WTC11 (cell line): ENCODE results near the gene HYAL2. TPM values are rescaled to one million over a fixed set of nuclear protein-coding genes. Genes with fewer than 3 reads are reported as not detected.

Experiments used
- ATAC-seq: fragments of 200-7000 bp; cut with Tn5 transposase; 2 replicates; pipeline ENCODE4 v1.10.0; 2021; ENCODE audit warnings: mild to moderate bottlenecking, moderate library complexity
- CTCF ChIA-PET: fragments of 300-600 bp; sonication (Branson Sonifier 250); formaldehyde crosslinking; loops from one replicate; lab custom pipeline; 2021; ENCODE audit warnings: antibody characterized with exemption; lab: Charles Lee
- POLR2A ChIA-PET: fragments of 350-600 bp; sonication (Branson Sonifier 250); formaldehyde crosslinking; loops from one replicate; lab custom pipeline; 2021; ENCODE audit warnings: antibody characterized with exemption; lab: Charles Lee
- DNase-seq: peaks from one replicate; pipeline ENCODE4 v3.0.0; 2021; ENCODE audit warnings: low spot score
- H3K27ac Mint-ChIP-seq: 2 replicates; pipeline ENCODE4 v1.8.0; 2021; ENCODE audit warnings: mixed read lengths
- H3K27me3 Mint-ChIP-seq: 2 replicates; pipeline ENCODE4 v1.8.0; 2021; ENCODE audit warnings: low read depth, mild to moderate bottlenecking, moderate library complexity, mixed read lengths
- H3K36me3 Mint-ChIP-seq: 2 replicates; pipeline ENCODE4 v1.8.0; 2021; ENCODE audit warnings: mixed read lengths
- H3K4me1 Mint-ChIP-seq: 2 replicates; pipeline ENCODE4 v1.8.0; 2022; ENCODE audit warnings: mixed read lengths
- H3K4me3 Mint-ChIP-seq: 2 replicates; pipeline ENCODE4 v1.8.0; 2021; ENCODE audit warnings: mild to moderate bottlenecking, moderate library complexity, mixed read lengths
- H3K9me3 Mint-ChIP-seq: 2 replicates; pipeline ENCODE4 v1.8.0; 2021; ENCODE audit warnings: mixed read lengths
- CREM ChIP-seq: sonication (generic); formaldehyde crosslinking; IDR thresholded peaks from 2 replicates; pipeline ENCODE4 v1.8.1; 2022; ENCODE audit warnings: mild to moderate bottlenecking, missing genetic modification reagents, moderate library complexity
- ETV6 ChIP-seq: sonication (generic); formaldehyde crosslinking; IDR thresholded peaks from 2 replicates; pipeline ENCODE4 v1.8.1; 2022; ENCODE audit warnings: mild to moderate bottlenecking, missing genetic modification reagents
- FOXP1 ChIP-seq: sonication (generic); formaldehyde crosslinking; IDR thresholded peaks from 2 replicates; pipeline ENCODE4 v1.8.0; 2022; ENCODE audit warnings: missing genetic modification reagents, mild to moderate bottlenecking, moderate library complexity, borderline replicate concordance
- JAZF1 ChIP-seq: fragments of 250-450 bp; sonication (Bioruptor Pico); IDR thresholded peaks from 2 replicates; pipeline ENCODE4 v1.9.0; 2021; ENCODE audit warnings: moderate library complexity, mild to moderate bottlenecking, inconsistent platforms
- NFATC4 ChIP-seq: fragments of 250-450 bp; sonication (Bioruptor Pico); IDR thresholded peaks from 2 replicates; pipeline ENCODE4 v1.9.0; 2021; ENCODE audit warnings: mild to moderate bottlenecking
- TEAD1 ChIP-seq: sonication (generic); formaldehyde crosslinking; IDR thresholded peaks from 2 replicates; pipeline ENCODE4 v1.8.0; 2022; ENCODE audit warnings: mild to moderate bottlenecking, missing genetic modification reagents
- TP53 ChIP-seq: sonication (generic); formaldehyde crosslinking; IDR thresholded peaks from 2 replicates; pipeline ENCODE4 v1.8.1; 2023; ENCODE audit warnings: mild to moderate bottlenecking, missing genetic modification reagents
- ZNF121 ChIP-seq: sonication (generic); formaldehyde crosslinking; IDR thresholded peaks from 2 replicates; pipeline ENCODE4 v1.8.0; 2023; ENCODE audit warnings: missing genetic modification reagents
- ZNF138 ChIP-seq: sonication (generic); formaldehyde crosslinking; conservative IDR thresholded peaks from 2 replicates; pipeline ENCODE4 v1.8.1; 2022; ENCODE audit warnings: mild to moderate bottlenecking, moderate library complexity, missing genetic modification reagents
- ZNF423 ChIP-seq: fragments of 250-450 bp; sonication (Bioruptor Pico); IDR thresholded peaks from 2 replicates; pipeline ENCODE4 v2.1.2; 2022; ENCODE audit warnings: mild to moderate bottlenecking, moderate library complexity
- total RNA-seq: library from RNA; stranded (reverse); gene quantifications from 3 replicates; pipeline ENCODE4 v1.2.3, GENCODE V29; 2021
- TF ChIP-seq, protein P1 (sequence below): sonication (generic); formaldehyde crosslinking; IDR thresholded peaks from 2 replicates; pipeline ENCODE4 v1.8.1; 2023; ENCODE audit warnings: mild to moderate bottlenecking, missing genetic modification reagents
- TF ChIP-seq, protein P2 (sequence below): sonication (generic); formaldehyde crosslinking; IDR thresholded peaks from 2 replicates; pipeline ENCODE4 v1.8.1; 2023; ENCODE audit warnings: mild to moderate bottlenecking, missing genetic modification reagents
- TF ChIP-seq, protein P3 (sequence below): sonication (generic); formaldehyde crosslinking; IDR thresholded peaks from 2 replicates; pipeline ENCODE4 v1.8.0; 2022; ENCODE audit warnings: mild to moderate bottlenecking, missing genetic modification reagents
- TF ChIP-seq, protein P4 (sequence below): fragments of 250-450 bp; sonication (Bioruptor Pico); IDR thresholded peaks from 2 replicates; pipeline ENCODE4 v1.8.0; 2021; ENCODE audit warnings: mild to moderate bottlenecking
- TF ChIP-seq, protein P5 (sequence below): sonication (generic); formaldehyde crosslinking; IDR thresholded peaks from 2 replicates; pipeline ENCODE4 v1.8.1; 2022; ENCODE audit warnings: low read depth, missing genetic modification reagents, borderline replicate concordance
- TF ChIP-seq, protein P6 (sequence below): sonication (generic); formaldehyde crosslinking; IDR thresholded peaks from 2 replicates; pipeline ENCODE4 v1.8.1; 2023; ENCODE audit warnings: mild to moderate bottlenecking, missing genetic modification reagents, borderline replicate concordance

HYAL2 gene
- total RNA-seq, 1 experiment from 2014 or later, result 58.0 TPM

DNA sequence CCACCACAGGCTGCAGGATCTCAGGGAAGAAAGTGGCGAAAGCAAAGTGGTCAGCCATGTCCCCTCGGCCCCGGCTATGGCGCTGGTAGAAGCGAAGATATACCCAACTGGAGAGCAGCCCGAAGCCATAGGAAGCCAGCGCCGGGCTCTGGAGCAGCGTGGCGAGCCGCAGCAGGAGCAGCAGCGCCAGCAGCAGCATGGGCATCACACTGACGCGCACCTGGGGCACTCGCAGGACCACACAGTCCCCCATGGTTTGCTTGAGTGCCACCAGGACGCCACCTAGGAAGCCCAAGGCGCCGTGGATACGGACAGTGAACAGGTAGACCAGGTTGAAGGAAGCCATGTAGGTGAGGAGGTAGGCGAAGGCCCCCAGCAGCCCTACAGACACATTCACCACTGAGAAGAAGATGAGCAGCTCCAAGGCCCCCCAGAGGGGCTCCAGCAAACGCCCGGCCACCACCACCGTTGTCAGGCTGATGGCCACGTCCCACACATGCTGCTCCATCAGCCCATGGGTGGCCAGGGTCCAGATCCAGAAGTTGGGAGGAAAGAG is 35.9 kb upstream of the HYAL2 start (continued):
- TF ChIP-seq, protein P1, sequence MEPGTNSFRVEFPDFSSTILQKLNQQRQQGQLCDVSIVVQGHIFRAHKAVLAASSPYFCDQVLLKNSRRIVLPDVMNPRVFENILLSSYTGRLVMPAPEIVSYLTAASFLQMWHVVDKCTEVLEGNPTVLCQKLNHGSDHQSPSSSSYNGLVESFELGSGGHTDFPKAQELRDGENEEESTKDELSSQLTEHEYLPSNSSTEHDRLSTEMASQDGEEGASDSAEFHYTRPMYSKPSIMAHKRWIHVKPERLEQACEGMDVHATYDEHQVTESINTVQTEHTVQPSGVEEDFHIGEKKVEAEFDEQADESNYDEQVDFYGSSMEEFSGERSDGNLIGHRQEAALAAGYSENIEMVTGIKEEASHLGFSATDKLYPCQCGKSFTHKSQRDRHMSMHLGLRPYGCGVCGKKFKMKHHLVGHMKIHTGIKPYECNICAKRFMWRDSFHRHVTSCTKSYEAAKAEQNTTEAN (CRISPR knock-in tag), result no peak
- TF ChIP-seq ZNF121 (no peak), ETV6 (CRISPR knock-in tag) (no peak), JAZF1 (CRISPR knock-in tag) (no peak)
- TF ChIP-seq, protein P2, sequence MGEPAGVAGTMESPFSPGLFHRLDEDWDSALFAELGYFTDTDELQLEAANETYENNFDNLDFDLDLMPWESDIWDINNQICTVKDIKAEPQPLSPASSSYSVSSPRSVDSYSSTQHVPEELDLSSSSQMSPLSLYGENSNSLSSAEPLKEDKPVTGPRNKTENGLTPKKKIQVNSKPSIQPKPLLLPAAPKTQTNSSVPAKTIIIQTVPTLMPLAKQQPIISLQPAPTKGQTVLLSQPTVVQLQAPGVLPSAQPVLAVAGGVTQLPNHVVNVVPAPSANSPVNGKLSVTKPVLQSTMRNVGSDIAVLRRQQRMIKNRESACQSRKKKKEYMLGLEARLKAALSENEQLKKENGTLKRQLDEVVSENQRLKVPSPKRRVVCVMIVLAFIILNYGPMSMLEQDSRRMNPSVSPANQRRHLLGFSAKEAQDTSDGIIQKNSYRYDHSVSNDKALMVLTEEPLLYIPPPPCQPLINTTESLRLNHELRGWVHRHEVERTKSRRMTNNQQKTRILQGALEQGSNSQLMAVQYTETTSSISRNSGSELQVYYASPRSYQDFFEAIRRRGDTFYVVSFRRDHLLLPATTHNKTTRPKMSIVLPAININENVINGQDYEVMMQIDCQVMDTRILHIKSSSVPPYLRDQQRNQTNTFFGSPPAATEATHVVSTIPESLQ (CRISPR knock-in tag), result no peak

DNA sequence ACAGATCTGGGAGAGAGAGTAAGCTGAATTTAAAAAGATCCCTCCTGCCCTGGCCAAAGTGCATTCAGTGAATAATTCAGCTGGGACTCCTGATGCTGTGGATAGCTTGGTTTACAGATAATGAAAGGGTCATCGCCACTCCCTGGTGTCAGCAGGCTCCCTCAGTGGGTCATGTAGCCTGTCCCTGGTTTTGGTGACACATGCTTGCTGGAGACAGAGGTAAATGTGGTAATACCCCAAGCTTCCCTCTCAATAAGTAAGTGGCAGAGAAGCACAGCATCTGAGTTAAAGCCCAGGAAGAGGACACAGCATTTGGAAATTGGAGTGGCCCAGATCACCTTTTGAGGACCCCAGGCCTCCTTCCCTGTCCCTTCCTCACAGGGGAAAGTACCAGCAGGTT is 34.9 kb upstream of the HYAL2 start:
- DNase-seq, result no peak
- Mint-ChIP-seq H3K9me3 (no peaks in the 10 kb centered on the region), H3K27me3 (peaks cover 5% of the 10 kb centered on the region), H3K27ac (no peak overlapping the region), H3K36me3 (peaks cover 14% of the 10 kb centered on the region), H3K4me3 (peak overlapping the region; percentile 93), H3K4me1 (peaks cover 24% of the 10 kb centered on the region)
- CTCF ChIA-PET, result interaction anchor here (1.4 to 2.4 kb wide), 4 partner anchors 9 to 254 kb away, joined by 4 to 10 read pairs (median 6); partner anchors contain the start of genes CISH and ZMYND10
- POLR2A ChIA-PET, result no interaction called here
- no peak for ATAC-seq
- no peak for TF ChIP-seq ZNF423
- TF ChIP-seq ZNF138 (CRISPR knock-in tag), result no peak
- no peak for TF ChIP-seq TP53 (CRISPR knock-in tag)
- TF ChIP-seq, protein P3, sequence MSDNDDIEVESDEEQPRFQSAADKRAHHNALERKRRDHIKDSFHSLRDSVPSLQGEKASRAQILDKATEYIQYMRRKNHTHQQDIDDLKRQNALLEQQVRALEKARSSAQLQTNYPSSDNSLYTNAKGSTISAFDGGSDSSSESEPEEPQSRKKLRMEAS, result no peak
- TF ChIP-seq ETV6 (CRISPR knock-in tag), result no peak
- no peak for TF ChIP-seq FOXP1
- TF ChIP-seq, protein P1 (CRISPR knock-in tag), result no peak
- TF ChIP-seq, protein P4, sequence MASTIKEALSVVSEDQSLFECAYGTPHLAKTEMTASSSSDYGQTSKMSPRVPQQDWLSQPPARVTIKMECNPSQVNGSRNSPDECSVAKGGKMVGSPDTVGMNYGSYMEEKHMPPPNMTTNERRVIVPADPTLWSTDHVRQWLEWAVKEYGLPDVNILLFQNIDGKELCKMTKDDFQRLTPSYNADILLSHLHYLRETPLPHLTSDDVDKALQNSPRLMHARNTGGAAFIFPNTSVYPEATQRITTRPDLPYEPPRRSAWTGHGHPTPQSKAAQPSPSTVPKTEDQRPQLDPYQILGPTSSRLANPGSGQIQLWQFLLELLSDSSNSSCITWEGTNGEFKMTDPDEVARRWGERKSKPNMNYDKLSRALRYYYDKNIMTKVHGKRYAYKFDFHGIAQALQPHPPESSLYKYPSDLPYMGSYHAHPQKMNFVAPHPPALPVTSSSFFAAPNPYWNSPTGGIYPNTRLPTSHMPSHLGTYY (CRISPR knock-in tag), result no peak
- TF ChIP-seq NFATC4 (CRISPR knock-in tag), result no peak
- no peak for TF ChIP-seq CREM
- TF ChIP-seq, protein P5, sequence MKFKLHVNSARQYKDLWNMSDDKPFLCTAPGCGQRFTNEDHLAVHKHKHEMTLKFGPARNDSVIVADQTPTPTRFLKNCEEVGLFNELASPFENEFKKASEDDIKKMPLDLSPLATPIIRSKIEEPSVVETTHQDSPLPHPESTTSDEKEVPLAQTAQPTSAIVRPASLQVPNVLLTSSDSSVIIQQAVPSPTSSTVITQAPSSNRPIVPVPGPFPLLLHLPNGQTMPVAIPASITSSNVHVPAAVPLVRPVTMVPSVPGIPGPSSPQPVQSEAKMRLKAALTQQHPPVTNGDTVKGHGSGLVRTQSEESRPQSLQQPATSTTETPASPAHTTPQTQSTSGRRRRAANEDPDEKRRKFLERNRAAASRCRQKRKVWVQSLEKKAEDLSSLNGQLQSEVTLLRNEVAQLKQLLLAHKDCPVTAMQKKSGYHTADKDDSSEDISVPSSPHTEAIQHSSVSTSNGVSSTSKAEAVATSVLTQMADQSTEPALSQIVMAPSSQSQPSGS, result no peak
- TF ChIP-seq, protein P6, sequence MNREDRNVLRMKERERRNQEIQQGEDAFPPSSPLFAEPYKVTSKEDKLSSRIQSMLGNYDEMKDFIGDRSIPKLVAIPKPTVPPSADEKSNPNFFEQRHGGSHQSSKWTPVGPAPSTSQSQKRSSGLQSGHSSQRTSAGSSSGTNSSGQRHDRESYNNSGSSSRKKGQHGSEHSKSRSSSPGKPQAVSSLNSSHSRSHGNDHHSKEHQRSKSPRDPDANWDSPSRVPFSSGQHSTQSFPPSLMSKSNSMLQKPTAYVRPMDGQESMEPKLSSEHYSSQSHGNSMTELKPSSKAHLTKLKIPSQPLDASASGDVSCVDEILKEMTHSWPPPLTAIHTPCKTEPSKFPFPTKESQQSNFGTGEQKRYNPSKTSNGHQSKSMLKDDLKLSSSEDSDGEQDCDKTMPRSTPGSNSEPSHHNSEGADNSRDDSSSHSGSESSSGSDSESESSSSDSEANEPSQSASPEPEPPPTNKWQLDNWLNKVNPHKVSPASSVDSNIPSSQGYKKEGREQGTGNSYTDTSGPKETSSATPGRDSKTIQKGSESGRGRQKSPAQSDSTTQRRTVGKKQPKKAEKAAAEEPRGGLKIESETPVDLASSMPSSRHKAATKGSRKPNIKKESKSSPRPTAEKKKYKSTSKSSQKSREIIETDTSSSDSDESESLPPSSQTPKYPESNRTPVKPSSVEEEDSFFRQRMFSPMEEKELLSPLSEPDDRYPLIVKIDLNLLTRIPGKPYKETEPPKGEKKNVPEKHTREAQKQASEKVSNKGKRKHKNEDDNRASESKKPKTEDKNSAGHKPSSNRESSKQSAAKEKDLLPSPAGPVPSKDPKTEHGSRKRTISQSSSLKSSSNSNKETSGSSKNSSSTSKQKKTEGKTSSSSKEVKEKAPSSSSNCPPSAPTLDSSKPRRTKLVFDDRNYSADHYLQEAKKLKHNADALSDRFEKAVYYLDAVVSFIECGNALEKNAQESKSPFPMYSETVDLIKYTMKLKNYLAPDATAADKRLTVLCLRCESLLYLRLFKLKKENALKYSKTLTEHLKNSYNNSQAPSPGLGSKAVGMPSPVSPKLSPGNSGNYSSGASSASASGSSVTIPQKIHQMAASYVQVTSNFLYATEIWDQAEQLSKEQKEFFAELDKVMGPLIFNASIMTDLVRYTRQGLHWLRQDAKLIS (CRISPR knock-in tag), result no peak
- TF ChIP-seq TEAD1 (CRISPR knock-in tag), result no peak
